KG1 (cell line): ENCODE results near the gene GALNT9.
"Not testable (repeated sequence)": the region's sequence is repeated elsewhere in the genome, so short reads cannot be mapped to it uniquely, and the experiment has no call there.

ENCODE experiments used
- DNase-seq: peaks from one replicate; lab custom pipeline; 2025; lab: John Stamatoyannopoulos, UW

GALNT9 gene

GRCh38 chr12:132329036-132329719 is at the start of gene GALNT9:
Gene GALNT9, minus strand, starts transcription at chr12:132329589. Its CDS starts 386 bp downstream, at chr12:132329203.
- no peak for DNase-seq

- DNase-seq, result not testable (repeated sequence)
Observed at GRCh38 chr12:132379057-132379456, 49.7 kb upstream of the GALNT9 start.

GRCh38 chr12:132377147-132377546 is 47.8 kb upstream of the GALNT9 start:
- DNase-seq, result no peak

- DNase-seq, result no peak
Observed at GRCh38 chr12:132376464-132376830, 47.1 kb upstream of the GALNT9 start.

GRCh38 chr12:132375747-132376463 is 46.5 kb upstream of the GALNT9 start:
- DNase-seq, result no peak

GRCh38 chr12:132374612-132375445 is 45.4 kb upstream of the GALNT9 start:
- no peak for DNase-seq

GRCh38 chr12:132373901-132374611 is 44.7 kb upstream of the GALNT9 start:
- no peak for DNase-seq

- DNase-seq, result no peak
Observed at GRCh38 chr12:132367852-132368251, 38.5 kb upstream of the GALNT9 start.

- no peak for DNase-seq
Observed at GRCh38 chr12:132367071-132367851, 37.9 kb upstream of the GALNT9 start.

- no peak for DNase-seq
Observed at GRCh38 chr12:132366341-132366861, 37.0 kb upstream of the GALNT9 start.

GRCh38 chr12:132365226-132365625 is 35.8 kb upstream of the GALNT9 start:
- DNase-seq, result no peak

GRCh38 chr12:132364348-132364902 is 35.0 kb upstream of the GALNT9 start:
- DNase-seq, result no peak

GRCh38 chr12:132363661-132364347 is 34.4 kb upstream of the GALNT9 start:
- no peak for DNase-seq

GRCh38 chr12:132362996-132363660 is 33.7 kb upstream of the GALNT9 start:
- DNase-seq, result no peak

GRCh38 chr12:132360906-132361777 is 31.8 kb upstream of the GALNT9 start:
- no peak for DNase-seq

GRCh38 chr12:132360410-132360809 is 31.0 kb upstream of the GALNT9 start:
- no peak for DNase-seq

- DNase-seq, result no peak
Observed at GRCh38 chr12:132359971-132360370, 30.6 kb upstream of the GALNT9 start.

- DNase-seq, result no peak
Observed at GRCh38 chr12:132359551-132359950, 30.2 kb upstream of the GALNT9 start.
